ENCODE results near the gene ORC1.

Gene ORC1

DNA sequence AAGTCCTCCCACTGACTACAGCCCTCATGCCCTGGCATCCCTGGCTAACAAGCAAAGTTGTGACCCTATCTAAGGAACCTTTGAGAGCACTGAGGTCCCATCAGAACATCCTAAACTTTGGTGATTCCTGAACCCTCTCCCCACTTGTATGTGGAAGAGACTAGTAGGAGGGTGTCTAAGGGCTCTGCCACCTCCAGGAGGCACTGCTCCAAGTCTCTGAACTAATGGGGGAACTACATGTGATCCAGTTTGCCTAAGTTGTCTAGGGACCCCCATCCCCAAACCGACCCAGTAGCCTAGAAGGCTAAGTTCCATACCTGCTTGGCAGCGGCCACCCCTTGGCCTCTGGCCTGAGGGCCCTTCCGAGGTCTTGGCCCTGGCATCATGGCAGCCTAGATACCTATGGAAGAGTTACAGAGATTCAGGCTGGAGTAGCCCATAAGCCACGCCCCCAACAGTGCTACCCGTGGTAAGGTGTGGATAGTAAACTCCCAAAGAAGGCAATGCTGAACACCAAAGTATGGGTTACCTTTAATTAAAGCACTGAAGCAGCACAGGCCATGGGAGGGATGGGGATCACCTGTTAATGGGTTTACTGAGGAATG lies 39.9 kb downstream of the ORC1 start:
- Histone ChIP-seq H3K4me3 (replicated peaks; ENCODE audit: insufficient read depth, low read length) (no peak overlapping the region), H3K27me3 (ENCODE audit: insufficient read depth, poor library complexity, severe bottlenecking) (no peaks in the 10 kb centered on the region), H3K27ac (replicated peaks) (no peak overlapping the region)
- no peak for TF ChIP-seq POLR2AphosphoS5 (IDR thresholded peaks at IDR 0.05; ENCODE audit: low read depth)
- TF ChIP-seq GABPA (IDR thresholded peaks at IDR 0.05; ENCODE audit: low read depth) = no peak
- TF ChIP-seq, protein P1, sequence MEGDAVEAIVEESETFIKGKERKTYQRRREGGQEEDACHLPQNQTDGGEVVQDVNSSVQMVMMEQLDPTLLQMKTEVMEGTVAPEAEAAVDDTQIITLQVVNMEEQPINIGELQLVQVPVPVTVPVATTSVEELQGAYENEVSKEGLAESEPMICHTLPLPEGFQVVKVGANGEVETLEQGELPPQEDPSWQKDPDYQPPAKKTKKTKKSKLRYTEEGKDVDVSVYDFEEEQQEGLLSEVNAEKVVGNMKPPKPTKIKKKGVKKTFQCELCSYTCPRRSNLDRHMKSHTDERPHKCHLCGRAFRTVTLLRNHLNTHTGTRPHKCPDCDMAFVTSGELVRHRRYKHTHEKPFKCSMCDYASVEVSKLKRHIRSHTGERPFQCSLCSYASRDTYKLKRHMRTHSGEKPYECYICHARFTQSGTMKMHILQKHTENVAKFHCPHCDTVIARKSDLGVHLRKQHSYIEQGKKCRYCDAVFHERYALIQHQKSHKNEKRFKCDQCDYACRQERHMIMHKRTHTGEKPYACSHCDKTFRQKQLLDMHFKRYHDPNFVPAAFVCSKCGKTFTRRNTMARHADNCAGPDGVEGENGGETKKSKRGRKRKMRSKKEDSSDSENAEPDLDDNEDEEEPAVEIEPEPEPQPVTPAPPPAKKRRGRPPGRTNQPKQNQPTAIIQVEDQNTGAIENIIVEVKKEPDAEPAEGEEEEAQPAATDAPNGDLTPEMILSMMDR (IDR thresholded peaks at IDR 0.05; ENCODE audit: insufficient read depth, low read length) = no peak
- TF ChIP-seq, protein P2, sequence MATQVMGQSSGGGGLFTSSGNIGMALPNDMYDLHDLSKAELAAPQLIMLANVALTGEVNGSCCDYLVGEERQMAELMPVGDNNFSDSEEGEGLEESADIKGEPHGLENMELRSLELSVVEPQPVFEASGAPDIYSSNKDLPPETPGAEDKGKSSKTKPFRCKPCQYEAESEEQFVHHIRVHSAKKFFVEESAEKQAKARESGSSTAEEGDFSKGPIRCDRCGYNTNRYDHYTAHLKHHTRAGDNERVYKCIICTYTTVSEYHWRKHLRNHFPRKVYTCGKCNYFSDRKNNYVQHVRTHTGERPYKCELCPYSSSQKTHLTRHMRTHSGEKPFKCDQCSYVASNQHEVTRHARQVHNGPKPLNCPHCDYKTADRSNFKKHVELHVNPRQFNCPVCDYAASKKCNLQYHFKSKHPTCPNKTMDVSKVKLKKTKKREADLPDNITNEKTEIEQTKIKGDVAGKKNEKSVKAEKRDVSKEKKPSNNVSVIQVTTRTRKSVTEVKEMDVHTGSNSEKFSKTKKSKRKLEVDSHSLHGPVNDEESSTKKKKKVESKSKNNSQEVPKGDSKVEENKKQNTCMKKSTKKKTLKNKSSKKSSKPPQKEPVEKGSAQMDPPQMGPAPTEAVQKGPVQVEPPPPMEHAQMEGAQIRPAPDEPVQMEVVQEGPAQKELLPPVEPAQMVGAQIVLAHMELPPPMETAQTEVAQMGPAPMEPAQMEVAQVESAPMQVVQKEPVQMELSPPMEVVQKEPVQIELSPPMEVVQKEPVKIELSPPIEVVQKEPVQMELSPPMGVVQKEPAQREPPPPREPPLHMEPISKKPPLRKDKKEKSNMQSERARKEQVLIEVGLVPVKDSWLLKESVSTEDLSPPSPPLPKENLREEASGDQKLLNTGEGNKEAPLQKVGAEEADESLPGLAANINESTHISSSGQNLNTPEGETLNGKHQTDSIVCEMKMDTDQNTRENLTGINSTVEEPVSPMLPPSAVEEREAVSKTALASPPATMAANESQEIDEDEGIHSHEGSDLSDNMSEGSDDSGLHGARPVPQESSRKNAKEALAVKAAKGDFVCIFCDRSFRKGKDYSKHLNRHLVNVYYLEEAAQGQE (IDR thresholded peaks at IDR 0.05; ENCODE audit: insufficient replicate concordance, low read depth) = no peak
- no peak for TF ChIP-seq SPI1 (IDR thresholded peaks at IDR 0.05; ENCODE audit: borderline replicate concordance, low read depth)
- DNase-seq (ENCODE audit: low read depth in 1 of 2, low spot score in 1 of 2) = no peak

DNA sequence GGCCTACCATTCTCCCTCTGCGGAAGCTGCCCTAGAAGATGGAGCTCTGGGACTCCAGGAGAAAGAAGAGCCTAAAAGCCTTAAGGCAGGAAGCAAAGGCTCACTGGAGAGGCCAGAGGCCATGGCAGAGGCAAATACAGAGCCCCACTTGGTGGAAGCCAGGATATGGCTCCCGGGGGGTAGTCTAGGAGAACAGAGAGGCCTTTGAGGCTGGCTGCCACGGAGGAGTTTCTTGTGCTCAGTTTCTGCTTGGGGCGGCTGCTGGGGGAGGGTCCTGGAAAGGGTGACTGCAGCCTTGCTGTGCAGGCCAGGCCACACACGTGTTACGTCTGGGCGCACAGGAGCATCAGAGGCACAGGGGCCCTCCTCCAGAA lies 43.6 kb downstream of the ORC1 start:
- H3K4me3 ChIP-seq (replicated peaks; ENCODE audit: insufficient read depth, low read length) = no peak overlapping the region
- no peak overlapping the region for H3K27ac ChIP-seq (replicated peaks)
- TF ChIP-seq SPI1 (IDR thresholded peaks at IDR 0.05; ENCODE audit: borderline replicate concordance, low read depth) = no peak
- TF ChIP-seq GABPA (IDR thresholded peaks at IDR 0.05; ENCODE audit: low read depth) = no peak
- DNase-seq (ENCODE audit: low read depth in 1 of 2, low spot score in 1 of 2) = no peak
- no peaks in the 10 kb centered on the region for H3K27me3 ChIP-seq (ENCODE audit: insufficient read depth, poor library complexity, severe bottlenecking)

DNA sequence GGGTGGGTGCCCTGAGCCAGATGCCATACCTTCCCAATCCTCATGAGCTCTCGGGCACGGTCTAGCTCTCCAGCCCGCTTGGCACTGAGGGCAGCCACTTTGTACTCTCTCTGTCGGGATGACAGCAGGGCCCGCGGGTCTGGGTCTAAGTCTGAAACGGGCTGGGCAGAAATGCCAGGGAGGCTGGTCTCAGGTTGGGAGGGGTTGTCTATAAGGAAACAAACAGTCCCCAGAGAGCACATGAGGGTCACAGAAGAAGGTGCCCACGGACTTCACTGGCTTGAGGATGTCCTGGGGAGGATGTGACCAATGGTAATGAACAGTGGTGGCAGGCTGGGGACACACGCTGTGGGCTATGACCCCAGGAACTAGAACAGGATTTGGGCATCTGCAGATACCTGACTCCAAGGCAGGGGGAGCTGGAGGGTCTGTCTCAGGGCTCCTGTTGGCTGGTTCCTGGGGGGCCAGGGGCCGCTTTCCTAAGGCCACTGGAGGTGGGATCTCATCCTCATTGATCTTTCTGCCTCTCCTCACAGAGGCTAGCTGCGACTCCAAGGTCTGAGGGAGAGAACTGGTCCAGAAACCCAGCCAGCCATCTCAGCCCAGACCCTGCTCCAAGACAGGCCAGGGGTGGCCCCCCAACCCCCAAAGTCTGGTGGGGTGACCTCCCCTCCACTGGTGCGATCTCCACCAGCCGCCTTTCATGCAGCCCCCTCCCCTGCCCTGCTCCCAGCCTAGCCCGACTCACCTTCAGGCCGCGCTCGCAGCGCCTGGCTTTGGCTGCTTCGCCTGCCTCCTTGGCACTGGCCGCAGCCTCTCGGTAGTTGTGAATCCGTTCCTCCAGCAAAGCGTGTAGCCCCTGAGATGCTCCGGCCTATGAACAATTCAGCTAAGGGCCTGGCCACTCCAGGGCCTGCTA lies 44.3 kb downstream of the ORC1 start:
- no peak overlapping the region for H3K27ac ChIP-seq (replicated peaks)
- no peak for TF ChIP-seq POLR2AphosphoS5 (IDR thresholded peaks at IDR 0.05; ENCODE audit: low read depth)
- TF ChIP-seq, protein P2 (IDR thresholded peaks at IDR 0.05; ENCODE audit: insufficient replicate concordance, low read depth) = no peak
- TF ChIP-seq, protein P1 (IDR thresholded peaks at IDR 0.05; ENCODE audit: insufficient read depth, low read length) = no peak
- TF ChIP-seq GABPA (IDR thresholded peaks at IDR 0.05; ENCODE audit: low read depth) = no peak
- no peak for TF ChIP-seq SPI1 (IDR thresholded peaks at IDR 0.05; ENCODE audit: borderline replicate concordance, low read depth)

DNA sequence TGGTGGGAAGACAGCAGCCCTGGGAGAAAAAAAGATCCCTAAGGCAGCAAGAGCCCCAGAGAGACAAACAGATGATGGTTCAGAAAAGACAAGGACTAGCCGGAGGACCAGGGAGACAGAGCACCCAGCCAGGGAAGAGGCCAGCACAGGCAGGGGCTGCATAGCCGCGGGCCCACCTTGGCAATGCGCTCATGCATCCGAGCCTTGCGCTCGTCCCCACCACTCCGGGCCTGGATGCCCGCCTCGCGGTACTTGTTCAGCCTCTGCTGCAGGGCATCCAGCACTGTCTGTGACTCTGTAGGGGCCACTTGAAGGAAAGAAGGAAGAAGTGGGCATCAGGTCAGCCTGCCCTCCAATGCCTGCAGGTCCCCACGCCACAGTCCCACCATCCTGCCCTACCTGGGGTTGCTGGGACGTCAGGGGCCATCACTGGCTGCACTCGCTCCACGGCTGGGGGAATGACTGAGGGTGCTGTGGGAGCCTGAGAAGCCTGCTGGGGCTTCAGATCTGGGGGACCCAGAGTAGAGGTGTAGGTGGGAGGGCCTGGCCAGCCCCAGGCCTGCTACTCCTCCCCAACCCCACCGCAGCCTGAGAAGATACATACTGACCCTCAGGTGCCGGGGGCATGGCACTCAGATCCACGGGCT lies 45.2 kb downstream of the ORC1 start:
- TF ChIP-seq, protein P1 (IDR thresholded peaks at IDR 0.05; ENCODE audit: insufficient read depth, low read length) = no peak
- TF ChIP-seq GABPA (IDR thresholded peaks at IDR 0.05; ENCODE audit: low read depth) (no peak), SPI1 (IDR thresholded peaks at IDR 0.05; ENCODE audit: borderline replicate concordance, low read depth) (no peak), POLR2AphosphoS5 (IDR thresholded peaks at IDR 0.05; ENCODE audit: low read depth) (no peak)
- TF ChIP-seq, protein P2 (IDR thresholded peaks at IDR 0.05; ENCODE audit: insufficient replicate concordance, low read depth) = no peak
- Histone ChIP-seq H3K27me3 (ENCODE audit: insufficient read depth, poor library complexity, severe bottlenecking) (no peaks in the 10 kb centered on the region), H3K4me3 (replicated peaks; ENCODE audit: insufficient read depth, low read length) (no peak overlapping the region), H3K27ac (replicated peaks) (no peak overlapping the region)
- no peak for DNase-seq (ENCODE audit: low read depth in 1 of 2, low spot score in 1 of 2)

More for the DNA sequence above, 44.3 kb downstream of the ORC1 start:
- no peak for DNase-seq (ENCODE audit: low read depth in 1 of 2, low spot score in 1 of 2)
- Histone ChIP-seq H3K4me3 (replicated peaks; ENCODE audit: insufficient read depth, low read length) (no peak overlapping the region), H3K27me3 (ENCODE audit: insufficient read depth, poor library complexity, severe bottlenecking) (no peaks in the 10 kb centered on the region)
